ENCODE results near the gene NTSR1. TPM values are rescaled to one million over a fixed set of nuclear protein-coding genes. Genes with fewer than 3 reads are reported as not detected.

Gene NTSR1
- polyA plus RNA-seq, 4 donors: 0.34 to 1.2 TPM; not detected in 2

DNA sequence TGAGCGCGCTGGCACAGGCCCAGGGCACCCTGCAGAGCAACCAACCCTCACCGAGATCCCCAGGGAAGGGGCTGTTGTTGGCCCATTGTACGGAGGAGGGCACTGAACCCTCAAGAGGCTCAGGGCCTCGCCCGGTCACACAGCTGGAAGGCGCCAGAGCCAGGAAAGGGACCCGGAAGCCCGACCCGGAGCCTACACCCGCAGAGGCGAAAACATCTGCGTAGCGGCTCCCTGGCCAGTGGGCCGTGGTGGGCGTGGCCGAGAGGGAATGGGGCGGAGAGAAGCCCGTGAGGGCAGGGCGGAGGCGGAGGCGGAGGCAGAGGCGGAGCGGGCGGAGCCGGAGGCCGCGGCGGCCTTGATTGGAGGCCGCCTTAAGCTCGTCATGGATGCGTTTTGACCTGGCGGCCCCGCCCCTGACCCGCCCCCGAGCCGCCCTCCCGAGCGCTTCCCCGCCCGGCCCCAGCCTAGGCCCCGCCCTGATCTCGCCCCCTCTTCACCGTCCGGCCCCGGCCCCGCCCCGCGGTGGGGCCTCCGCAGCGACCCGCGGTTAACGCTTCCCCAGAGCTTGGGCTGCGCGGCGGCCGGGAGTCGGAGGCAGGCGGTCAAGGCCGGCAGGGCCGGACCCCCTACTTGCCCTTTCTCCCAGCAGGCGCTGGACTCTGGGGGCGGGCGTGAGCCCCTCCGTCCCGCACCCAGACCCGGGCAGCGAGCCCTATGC, 85.5 kb downstream of the NTSR1 start:
- H3K36me3 ChIP-seq (ENCODE audit: control insufficient read depth in 3 of 3, insufficient read depth in 2 of 3, low read depth in 1 of 3, low read length in 3 of 3): peaks cover 0 to 23% (median 3%) of the 10 kb centered on the region in 3 donors
- 0 to 2% (median 1%) methylated on average over 42 to 69 of the region's 69 CpGs for WGBS, 3 donors
- peak; percentile 96 for DNase-seq
- peaks cover 0 to 7% (median 0%) of the 10 kb centered on the region in 3 donors for H3K27me3 ChIP-seq (ENCODE audit: control insufficient read depth in 3 of 3, insufficient read depth in 3 of 3, low read length in 3 of 3)
- peak overlapping the region in 2 of 3 donors; percentile 29 to 65 for H3K4me3 ChIP-seq (ENCODE audit: low read depth in 1 of 3, low read length in 3 of 3)
- FAIRE-seq: no peak
- peak overlapping the region; percentile 78 to 97 (median 92) for H3K27ac ChIP-seq (ENCODE audit: low read depth in 1 of 3, low read length in 2 of 3)
- H3K4me1 ChIP-seq (ENCODE audit: control insufficient read depth in 3 of 3, insufficient read depth in 2 of 3, low read depth in 1 of 3, low read length in 2 of 3): peaks cover 2 to 34% (median 4%) of the 10 kb centered on the region in 3 donors
- H3K9me3 ChIP-seq (ENCODE audit: control insufficient read depth in 2 of 2, insufficient read depth in 1 of 2, low read depth in 1 of 2, low read length in 1 of 2): no peaks in the 10 kb centered on the region

DNA sequence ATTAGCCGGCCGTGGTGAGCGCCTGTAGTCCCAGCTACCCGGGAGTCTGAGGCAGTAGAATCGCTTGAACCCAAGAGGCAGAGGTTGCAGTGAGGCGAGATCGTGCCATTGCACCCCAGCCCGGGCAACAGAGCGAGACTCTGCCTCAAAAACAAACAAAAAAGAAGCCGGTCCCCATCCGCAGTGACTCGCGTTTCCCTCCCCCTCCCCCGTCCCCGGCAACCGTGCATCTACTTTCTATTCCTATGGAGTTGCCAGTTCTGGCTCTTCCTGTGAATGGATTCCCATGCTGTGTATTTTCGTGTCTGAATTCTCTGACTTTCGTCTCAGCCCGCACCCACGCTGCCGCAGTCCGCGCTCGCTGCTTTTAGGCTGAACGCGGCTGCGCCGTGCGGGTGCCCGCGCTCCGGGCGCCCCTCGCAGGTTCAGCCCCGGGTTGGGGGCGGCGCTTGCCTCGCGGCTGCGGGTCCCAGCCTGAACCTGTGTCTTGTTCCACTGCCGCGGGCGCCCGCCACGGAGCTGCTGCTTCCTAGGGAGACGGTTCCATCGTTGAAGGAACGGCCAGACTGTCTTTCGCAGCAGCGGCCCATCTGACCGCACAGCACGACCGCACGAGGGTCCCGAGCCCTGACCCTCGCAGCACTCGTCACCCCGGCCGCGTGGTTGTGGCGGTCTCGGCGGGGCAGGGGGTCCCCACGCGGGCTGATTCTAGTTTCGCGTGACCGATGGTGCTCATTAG, 86.6 kb downstream of the NTSR1 start:
- Histone ChIP-seq H3K27ac (ENCODE audit: low read depth in 1 of 3, low read length in 2 of 3) (peak overlapping the region; percentile 78 to 97 (median 81)), H3K36me3 (ENCODE audit: control insufficient read depth in 3 of 3, insufficient read depth in 2 of 3, low read depth in 1 of 3, low read length in 3 of 3) (peaks cover 4 to 32% (median 9%) of the 10 kb centered on the region in 3 donors), H3K4me1 (ENCODE audit: control insufficient read depth in 3 of 3, insufficient read depth in 2 of 3, low read depth in 1 of 3, low read length in 2 of 3) (peaks cover 2 to 34% (median 4%) of the 10 kb centered on the region in 3 donors), H3K9me3 (ENCODE audit: control insufficient read depth in 2 of 2, insufficient read depth in 1 of 2, low read depth in 1 of 2, low read length in 1 of 2) (no peaks in the 10 kb centered on the region), H3K4me3 (ENCODE audit: low read depth in 1 of 3, low read length in 3 of 3) (peak overlapping the region; percentile 52 to 77 (median 65)), H3K27me3 (ENCODE audit: control insufficient read depth in 3 of 3, insufficient read depth in 3 of 3, low read length in 3 of 3) (peaks cover 0 to 7% (median 0%) of the 10 kb centered on the region in 3 donors)
- no peak for FAIRE-seq
- 0 to 1% (median 1%) methylated on average over 68 of the region's 68 CpGs for WGBS, 3 donors
- DNase-seq: peak; percentile 54 to 73

DNA sequence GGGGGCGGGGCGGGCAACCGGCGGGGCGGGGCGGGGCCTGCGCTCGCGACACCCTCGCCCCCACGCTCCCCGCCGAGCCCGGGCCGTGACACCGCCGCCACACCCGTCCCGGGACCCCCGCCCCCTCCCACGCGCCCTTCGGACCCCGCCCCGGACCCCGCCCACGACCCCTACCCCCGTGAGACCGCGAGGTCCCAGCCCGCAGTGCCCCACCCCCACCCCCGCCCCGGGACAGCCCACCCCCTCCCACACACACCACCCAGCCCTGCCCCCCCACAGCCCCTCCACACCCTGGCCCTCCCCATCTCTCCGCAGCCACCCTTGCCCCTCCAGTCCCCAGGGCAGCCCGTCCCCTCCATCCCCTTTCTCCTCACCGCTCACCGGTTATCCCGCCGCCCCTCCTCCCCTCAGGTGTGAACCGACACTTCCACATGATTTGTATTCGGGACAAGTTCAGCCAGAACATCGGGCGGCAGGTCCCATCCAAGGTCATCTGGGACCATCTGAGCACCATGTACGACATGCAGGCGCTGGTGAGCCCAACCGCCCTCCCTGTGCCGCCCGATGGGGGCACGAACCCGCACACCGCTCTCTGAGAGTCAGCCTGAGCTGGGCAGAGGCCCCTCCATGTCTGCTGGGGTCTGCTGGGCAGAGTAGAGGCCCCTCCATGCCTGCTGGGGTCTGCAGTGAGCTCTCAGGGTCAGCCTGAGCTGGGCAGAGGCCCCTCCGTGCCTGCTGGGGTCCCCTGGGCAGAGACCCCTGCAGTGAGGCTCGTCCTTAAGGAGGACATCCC, 88.3 kb downstream of the NTSR1 start:
- H3K27ac ChIP-seq (ENCODE audit: low read depth in 1 of 3, low read length in 2 of 3): peak overlapping the region; percentile 79 to 97 (median 88)
- 17 to 34% (median 23%) methylated on average over 16 to 53 of the region's 53 CpGs for WGBS, 3 donors
- peaks cover 2 to 34% (median 4%) of the 10 kb centered on the region in 3 donors for H3K4me1 ChIP-seq (ENCODE audit: control insufficient read depth in 3 of 3, insufficient read depth in 2 of 3, low read depth in 1 of 3, low read length in 2 of 3)
- H3K27me3 ChIP-seq (ENCODE audit: control insufficient read depth in 3 of 3, insufficient read depth in 3 of 3, low read length in 3 of 3): peaks cover 0 to 4% (median 0%) of the 10 kb centered on the region in 3 donors
- H3K9me3 ChIP-seq (ENCODE audit: control insufficient read depth in 2 of 2, insufficient read depth in 1 of 2, low read depth in 1 of 2, low read length in 1 of 2): no peaks in the 10 kb centered on the region
- H3K4me3 ChIP-seq (ENCODE audit: low read depth in 1 of 3, low read length in 3 of 3): peak overlapping the region; percentile 40 to 77 (median 52)
- DNase-seq (peak in 1 of 2 donors; percentile 39), FAIRE-seq (no peak)
- peaks cover 9 to 50% (median 9%) of the 10 kb centered on the region in 3 donors for H3K36me3 ChIP-seq (ENCODE audit: control insufficient read depth in 3 of 3, insufficient read depth in 2 of 3, low read depth in 1 of 3, low read length in 3 of 3)

DNA sequence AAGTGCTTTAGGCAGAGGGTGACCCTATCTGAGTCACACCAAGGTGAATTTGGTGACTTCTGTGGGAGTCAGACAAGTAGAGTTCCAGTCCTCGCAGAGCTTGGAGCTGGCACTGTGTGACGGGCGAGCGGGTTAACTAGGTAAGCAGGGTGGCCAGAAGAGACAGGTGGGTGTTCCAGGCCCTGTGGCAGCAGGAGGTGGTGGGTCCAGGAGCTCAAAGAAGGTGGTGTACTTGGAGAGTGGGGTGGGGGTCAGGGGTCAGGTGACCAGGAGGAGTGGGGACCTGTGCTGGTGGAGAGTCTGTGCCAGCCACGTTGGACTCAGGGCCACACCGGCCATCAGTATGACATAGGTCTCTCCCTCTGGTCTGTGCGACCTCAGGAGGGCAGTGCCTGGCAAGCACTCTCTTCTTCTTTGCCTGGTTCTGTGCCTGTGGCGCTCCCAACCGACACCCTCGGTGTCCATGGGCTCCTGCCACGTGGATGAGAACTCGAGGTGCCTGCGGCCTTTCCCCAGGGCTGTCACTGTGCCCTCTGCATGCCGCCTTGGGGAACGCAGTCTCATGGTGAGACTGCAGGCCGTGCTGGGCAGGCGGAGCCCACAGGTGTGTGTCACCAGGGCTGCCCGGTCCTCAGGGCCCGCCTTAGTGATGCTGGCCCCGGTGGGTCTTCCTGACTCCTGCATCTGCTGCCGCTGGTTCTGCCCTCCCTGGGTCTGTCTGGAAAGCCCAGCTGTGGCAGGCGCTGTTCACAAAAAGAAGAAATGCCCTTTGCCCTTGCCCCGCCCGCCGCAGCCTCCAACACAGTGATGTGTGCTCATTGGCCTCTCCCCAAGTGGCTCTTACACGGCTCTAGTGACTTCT, 89.3 kb downstream of the NTSR1 start:
- peak; percentile 79 to 89 for DNase-seq
- Histone ChIP-seq H3K4me1 (ENCODE audit: control insufficient read depth in 3 of 3, insufficient read depth in 2 of 3, low read depth in 1 of 3, low read length in 2 of 3) (peaks cover 2 to 34% (median 4%) of the 10 kb centered on the region in 3 donors), H3K9me3 (ENCODE audit: control insufficient read depth in 2 of 2, insufficient read depth in 1 of 2, low read depth in 1 of 2, low read length in 1 of 2) (no peaks in the 10 kb centered on the region), H3K36me3 (ENCODE audit: control insufficient read depth in 3 of 3, insufficient read depth in 2 of 3, low read depth in 1 of 3, low read length in 3 of 3) (peaks cover 9 to 52% (median 9%) of the 10 kb centered on the region in 3 donors), H3K27ac (ENCODE audit: low read depth in 1 of 3, low read length in 2 of 3) (peak overlapping the region; percentile 73 to 88 (median 79)), H3K4me3 (ENCODE audit: low read depth in 1 of 3, low read length in 3 of 3) (no peak overlapping the region), H3K27me3 (ENCODE audit: control insufficient read depth in 3 of 3, insufficient read depth in 3 of 3, low read length in 3 of 3) (peaks cover 0 to 4% (median 0%) of the 10 kb centered on the region in 3 donors)
- no peak for FAIRE-seq
- 26 to 64% (median 54%) methylated on average over 26 of the region's 26 CpGs for WGBS, 3 donors

DNA sequence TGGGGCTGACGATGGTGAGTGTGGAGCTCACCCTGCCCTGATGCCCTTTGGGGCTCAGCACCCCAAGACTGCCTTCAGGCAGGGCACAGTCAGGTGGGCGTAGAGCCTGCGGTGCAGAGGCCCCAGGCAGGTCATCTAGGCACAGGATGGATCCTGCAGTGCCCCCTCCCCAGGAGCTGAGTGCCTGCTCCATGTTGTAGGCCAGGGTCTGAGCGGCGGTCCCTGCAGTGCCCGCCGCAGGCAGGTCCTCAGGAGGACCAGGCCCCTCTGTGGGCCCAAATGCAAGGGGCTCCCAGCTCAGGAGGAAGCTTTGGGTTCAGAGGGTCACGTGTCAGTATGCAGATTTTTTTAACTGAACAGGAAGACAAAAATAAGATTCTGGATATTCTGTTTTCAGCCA, 90.4 kb downstream of the NTSR1 start:
- H3K27me3 ChIP-seq (ENCODE audit: control insufficient read depth in 3 of 3, insufficient read depth in 3 of 3, low read length in 3 of 3): no peaks in the 10 kb centered on the region
- H3K27ac ChIP-seq (ENCODE audit: low read depth in 1 of 3, low read length in 2 of 3): no peak overlapping the region
- no peak overlapping the region for H3K4me3 ChIP-seq (ENCODE audit: low read depth in 1 of 3, low read length in 3 of 3)
- 91 to 94% (median 93%) methylated on average over 7 to 8 of the region's 8 CpGs for WGBS, 3 donors
- peaks cover 9 to 52% (median 9%) of the 10 kb centered on the region in 3 donors for H3K36me3 ChIP-seq (ENCODE audit: control insufficient read depth in 3 of 3, insufficient read depth in 2 of 3, low read depth in 1 of 3, low read length in 3 of 3)
- no peak for FAIRE-seq
- DNase-seq: no peak
- no peaks in the 10 kb centered on the region for H3K9me3 ChIP-seq (ENCODE audit: control insufficient read depth in 2 of 2, insufficient read depth in 1 of 2, low read depth in 1 of 2, low read length in 1 of 2)
- H3K4me1 ChIP-seq (ENCODE audit: control insufficient read depth in 3 of 3, insufficient read depth in 2 of 3, low read depth in 1 of 3, low read length in 2 of 3): peaks cover 0 to 30% (median 2%) of the 10 kb centered on the region in 3 donors

DNA sequence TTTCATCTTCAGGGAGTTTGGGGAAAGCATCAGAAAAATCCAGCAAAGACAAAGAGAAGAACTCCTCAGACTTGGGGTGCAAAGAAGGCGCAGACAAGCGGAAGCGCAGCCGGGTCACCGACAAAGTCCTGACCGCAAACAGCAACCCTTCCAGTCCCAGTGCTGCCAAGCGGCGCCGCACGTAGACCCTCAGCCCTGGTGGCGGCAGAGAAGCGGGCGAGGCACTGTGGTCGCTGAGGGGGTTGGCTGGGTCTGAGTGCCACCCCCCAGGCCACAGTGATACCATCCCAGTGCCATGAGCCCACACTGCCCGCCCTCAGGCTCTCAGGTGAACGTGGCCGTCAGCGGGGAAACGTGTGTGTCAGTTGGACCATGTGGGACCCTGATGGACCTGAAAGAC, 90.8 kb downstream of the NTSR1 start:
- H3K4me1 ChIP-seq (ENCODE audit: control insufficient read depth in 3 of 3, insufficient read depth in 2 of 3, low read depth in 1 of 3, low read length in 2 of 3): peaks cover 0 to 32% (median 2%) of the 10 kb centered on the region in 3 donors

DNA sequence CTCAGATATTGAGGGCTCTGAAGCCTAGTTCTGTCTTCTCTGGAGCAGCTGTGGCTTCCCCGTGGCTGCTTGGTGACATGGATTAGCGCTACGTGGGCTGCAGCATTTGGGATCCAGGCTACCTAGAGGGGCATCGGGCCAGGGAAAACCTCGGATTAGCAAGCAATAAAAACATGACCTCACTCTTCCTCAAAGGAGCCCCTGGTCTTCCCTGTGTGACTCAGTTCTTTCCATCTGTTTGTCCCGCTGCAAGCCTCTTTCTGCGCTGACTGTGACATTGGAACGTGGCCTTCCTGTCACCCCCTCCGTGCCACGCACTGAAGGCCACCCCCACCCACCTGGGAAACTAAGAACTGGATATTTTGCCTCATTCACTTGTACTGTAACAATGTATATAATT, 91.2 kb downstream of the NTSR1 start:
- peaks cover 0 to 28% (median 2%) of the 10 kb centered on the region in 3 donors for H3K4me1 ChIP-seq (ENCODE audit: control insufficient read depth in 3 of 3, insufficient read depth in 2 of 3, low read depth in 1 of 3, low read length in 2 of 3)
- H3K9me3 ChIP-seq (ENCODE audit: control insufficient read depth in 2 of 2, insufficient read depth in 1 of 2, low read depth in 1 of 2, low read length in 1 of 2): no peaks in the 10 kb centered on the region
- H3K27ac ChIP-seq (ENCODE audit: low read depth in 1 of 3, low read length in 2 of 3): no peak overlapping the region
- no peaks in the 10 kb centered on the region for H3K27me3 ChIP-seq (ENCODE audit: control insufficient read depth in 3 of 3, insufficient read depth in 3 of 3, low read length in 3 of 3)
- FAIRE-seq: no peak
- WGBS, 3 donors: 77 to 92% (median 91%) methylated on average over 10 of the region's 10 CpGs
- H3K4me3 ChIP-seq (ENCODE audit: low read depth in 1 of 3, low read length in 3 of 3): no peak overlapping the region
- DNase-seq: no peak
- peaks cover 9 to 52% (median 9%) of the 10 kb centered on the region in 3 donors for H3K36me3 ChIP-seq (ENCODE audit: control insufficient read depth in 3 of 3, insufficient read depth in 2 of 3, low read depth in 1 of 3, low read length in 3 of 3)

More for the DNA sequence above, 90.8 kb downstream of the NTSR1 start:
- no peak overlapping the region for H3K4me3 ChIP-seq (ENCODE audit: low read depth in 1 of 3, low read length in 3 of 3)
- FAIRE-seq: no peak
- no peak overlapping the region for H3K27ac ChIP-seq (ENCODE audit: low read depth in 1 of 3, low read length in 2 of 3)
- WGBS, 3 donors: 97 to 98% (median 97%) methylated on average over 19 of the region's 19 CpGs
- H3K9me3 ChIP-seq (ENCODE audit: control insufficient read depth in 2 of 2, insufficient read depth in 1 of 2, low read depth in 1 of 2, low read length in 1 of 2): no peaks in the 10 kb centered on the region
- H3K36me3 ChIP-seq (ENCODE audit: control insufficient read depth in 3 of 3, insufficient read depth in 2 of 3, low read depth in 1 of 3, low read length in 3 of 3): peaks cover 9 to 52% (median 9%) of the 10 kb centered on the region in 3 donors
- no peak for DNase-seq
- H3K27me3 ChIP-seq (ENCODE audit: control insufficient read depth in 3 of 3, insufficient read depth in 3 of 3, low read length in 3 of 3): no peaks in the 10 kb centered on the region
